Neural progenitor cell (in vitro differentiated cells): ENCODE results near the gene BSN. TPM values are rescaled to one million over a fixed set of nuclear protein-coding genes. Genes with fewer than 3 reads are reported as not detected.

ENCODE experiments used
- DNase-seq: peaks from one replicate; pipeline ENCODE4 v3.0.0-alpha.2; 2016; ENCODE audit warnings: low spot score
- H2AFZ ChIP-seq: fragments of 200-600 bp; sonication (generic); replicated peaks from 2 replicates; pipeline ENCODE4 v1.6.1; 2016; ENCODE audit warnings: antibody characterized with exemption
- H3F3A ChIP-seq: fragments of 200-600 bp; sonication (generic); 2 replicates; pipeline ENCODE4 v1.6.1; 2016; ENCODE audit warnings: antibody characterized with exemption, low read depth
- H3K27ac ChIP-seq: fragments of 200-600 bp; sonication (generic); 2 replicates; pipeline ENCODE4 v1.5.1; 2016; ENCODE audit warnings: mild to moderate bottlenecking
- H3K27me3 ChIP-seq: fragments of 200-600 bp; sonication (generic); 2 replicates; pipeline ENCODE4 v1.6.1; 2016; ENCODE audit warnings: mild to moderate bottlenecking, moderate library complexity
- H3K36me3 ChIP-seq: fragments of 200-600 bp; sonication (generic); 2 replicates; pipeline ENCODE4 v1.5.1; 2016
- H3K4me1 ChIP-seq: fragments of 200-600 bp; sonication (generic); 2 replicates; pipeline ENCODE4 v1.6.1; 2016; ENCODE audit warnings: mixed run types
- H3K4me2 ChIP-seq: fragments of 200-600 bp; sonication (generic); 2 replicates; pipeline ENCODE4 v1.6.1; 2016
- H3K4me3 ChIP-seq: fragments of 200-600 bp; sonication (generic); 2 replicates; pipeline ENCODE4 v1.5.1; 2016
- H3K79me2 ChIP-seq: fragments of 200-600 bp; sonication (generic); 2 replicates; pipeline ENCODE4 v1.6.1; 2016; ENCODE audit warnings: low read depth
- H3K9ac ChIP-seq: fragments of 200-600 bp; sonication (generic); 2 replicates; pipeline ENCODE4 v1.6.1; 2016
- H3K9me3 ChIP-seq: fragments of 200-600 bp; sonication (generic); 2 replicates; pipeline ENCODE4 v1.5.1; 2016; ENCODE audit warnings: low read depth
- H4K20me1 ChIP-seq: fragments of 200-600 bp; sonication (generic); 2 replicates; pipeline ENCODE4 v1.6.1; 2016; ENCODE audit warnings: low read depth
- H3K27ac Mint-ChIP-seq: 3 replicates; pipeline ENCODE4 v1.8.0; 2021; ENCODE audit warnings: mixed read lengths
- H3K27me3 Mint-ChIP-seq: 2 replicates; pipeline ENCODE4 v1.8.0; 2022; ENCODE audit warnings: low read depth, mild to moderate bottlenecking, inconsistent platforms, moderate library complexity, mixed read lengths; ENCODE audit not compliant: insufficient read depth
- H3K36me3 Mint-ChIP-seq: 3 replicates; pipeline ENCODE4 v1.8.0; 2021; ENCODE audit warnings: mixed read lengths
- H3K4me1 Mint-ChIP-seq: 3 replicates; pipeline ENCODE4 v1.8.0; 2021; ENCODE audit warnings: mixed read lengths
- H3K4me3 Mint-ChIP-seq: 3 replicates; pipeline ENCODE4 v1.8.0; 2021; ENCODE audit warnings: mild to moderate bottlenecking, moderate library complexity, mixed read lengths
- H3K9me3 Mint-ChIP-seq: 3 replicates; pipeline ENCODE4 v1.8.0; 2020; ENCODE audit warnings: mixed read lengths
- CTCF ChIP-seq: fragments of 200-600 bp; sonication (generic); IDR thresholded peaks from 2 replicates; pipeline ENCODE4 v1.5.1; 2017; ENCODE audit warnings: antibody characterized with exemption, mild to moderate bottlenecking
- EZH2 ChIP-seq: fragments of 200-600 bp; sonication (generic); IDR thresholded peaks from 2 replicates; pipeline ENCODE4 v1.6.1; 2017; ENCODE audit warnings: antibody characterized with exemption, mild to moderate bottlenecking, moderate library complexity
- EZH2phosphoT487 ChIP-seq: fragments of 200-600 bp; sonication (generic); IDR thresholded peaks from 2 replicates; pipeline ENCODE4 v1.6.1; 2017; ENCODE audit warnings: antibody characterized with exemption
- total RNA-seq: library from RNA; depleted of rRNA; stranded (reverse); fragments of >200 nt; gene quantifications from 2 replicates; pipeline ENCODE4 v1.2.3, GENCODE V29; 2015; ENCODE audit warnings: low replicate concordance

BSN gene
- total RNA-seq, 1 donor from 2014 or later, result 0.17 TPM

GRCh38 chr3:49701388-49702077 lies 147.3 kb downstream of the BSN start:
- no peak overlapping the region for H3K4me3 Mint-ChIP-seq
- H3K36me3 Mint-ChIP-seq, result peaks cover 2% of the 10 kb centered on the region
- H3K9me3 Mint-ChIP-seq, result no peaks in the 10 kb centered on the region
- H2AFZ ChIP-seq, result no peak overlapping the region
- no peaks in the 10 kb centered on the region for H3K4me1 Mint-ChIP-seq
- no peaks in the 10 kb centered on the region for H3K27me3 ChIP-seq
- H3K4me1 ChIP-seq, result no peaks in the 10 kb centered on the region
- H3K4me3 ChIP-seq, result no peak overlapping the region
- H3F3A ChIP-seq, result no peaks in the 10 kb centered on the region
- H3K9ac ChIP-seq, result peak overlapping the region; percentile 32
- no peaks in the 10 kb centered on the region for H3K36me3 ChIP-seq
- H3K27ac Mint-ChIP-seq, result no peak overlapping the region
- H3K27ac ChIP-seq, result peak overlapping the region; percentile 20
- no peaks in the 10 kb centered on the region for H3K9me3 ChIP-seq
- peaks cover 2% of the 10 kb centered on the region for H3K27me3 Mint-ChIP-seq
- DNase-seq, result peak; percentile 75
- no peak overlapping the region for H3K4me2 ChIP-seq
- no peaks in the 10 kb centered on the region for H3K79me2 ChIP-seq
- H4K20me1 ChIP-seq, result no peaks in the 10 kb centered on the region
- no peak for TF ChIP-seq EZH2
- peak; percentile 66 for TF ChIP-seq CTCF

- Histone ChIP-seq H3K27me3 (no peaks in the 10 kb centered on the region), H3K4me3 (no peak overlapping the region), H3K4me2 (no peak overlapping the region), H3F3A (no peaks in the 10 kb centered on the region), H2AFZ (no peak overlapping the region), H3K9ac (no peak overlapping the region), H3K4me1 (no peaks in the 10 kb centered on the region), H3K79me2 (no peaks in the 10 kb centered on the region), H3K27ac (no peak overlapping the region), H3K36me3 (no peaks in the 10 kb centered on the region), H4K20me1 (no peaks in the 10 kb centered on the region), H3K9me3 (no peaks in the 10 kb centered on the region)
- TF ChIP-seq EZH2phosphoT487, result no peak
- TF ChIP-seq EZH2, result no peak
- TF ChIP-seq CTCF, result no peak
- DNase-seq, result no peak
- Mint-ChIP-seq H3K36me3 (peaks cover 2% of the 10 kb centered on the region), H3K4me1 (no peaks in the 10 kb centered on the region), H3K9me3 (no peaks in the 10 kb centered on the region), H3K27ac (no peak overlapping the region), H3K27me3 (peaks cover 2% of the 10 kb centered on the region), H3K4me3 (peak overlapping the region; percentile 24)
Measured at GRCh38 chr3:49702672-49703071, 148.4 kb downstream of the BSN start.

- peaks cover 2% of the 10 kb centered on the region for H3K36me3 Mint-ChIP-seq
- Histone ChIP-seq H3K4me2 (no peak overlapping the region), H3K9ac (no peak overlapping the region)
Measured at GRCh38 chr3:49703443-49703927, 149.2 kb downstream of the BSN start.

More at GRCh38 chr3:49703443-49703927, 149.2 kb downstream of the BSN start:
- Mint-ChIP-seq H3K9me3 (no peaks in the 10 kb centered on the region), H3K27ac (peak overlapping the region; percentile 79), H3K4me3 (no peak overlapping the region), H3K27me3 (peaks cover 2% of the 10 kb centered on the region), H3K4me1 (no peaks in the 10 kb centered on the region)
- no peaks in the 10 kb centered on the region for H3F3A ChIP-seq
- DNase-seq, result peak; percentile 75
- no peaks in the 10 kb centered on the region for H3K79me2 ChIP-seq
- H2AFZ ChIP-seq, result no peak overlapping the region
- H3K9me3 ChIP-seq, result no peaks in the 10 kb centered on the region
- TF ChIP-seq EZH2 (no peak), CTCF (peak; percentile 73)
- H3K4me1 ChIP-seq, result no peaks in the 10 kb centered on the region
- H3K27ac ChIP-seq, result no peak overlapping the region
- H4K20me1 ChIP-seq, result no peaks in the 10 kb centered on the region
- no peak overlapping the region for H3K4me3 ChIP-seq
- no peaks in the 10 kb centered on the region for H3K36me3 ChIP-seq
- no peaks in the 10 kb centered on the region for H3K27me3 ChIP-seq
